Mammary epithelial cell (primary cell): ENCODE results near the gene CFAP52.

Experiments used
- CTCF ChIP-seq, 2 donors: IDR thresholded peaks in 1 of 2; conservative IDR thresholded peaks in 1 of 2; 2 replicates each; pipeline ENCODE4 v1.5.1; 2011 to 2012; ENCODE audit warnings: inconsistent platforms in 2 of 2, low read length in 2 of 2, mild to moderate bottlenecking in 2 of 2, control low read depth in 1 of 2, low read depth in 1 of 2; ENCODE audit not compliant: insufficient read depth in 1 of 2; ENCODE audit errors: extremely low read depth in 1 of 2
- EZH2 ChIP-seq: IDR thresholded peaks from 2 replicates; pipeline ENCODE4 v1.6.1; 2012; ENCODE audit warnings: low read length, inconsistent platforms, borderline replicate concordance

- TF ChIP-seq CTCF (conservative IDR thresholded peaks at IDR 0.05 in 1 of 2, IDR thresholded peaks at IDR 0.05 in 1 of 2; ENCODE audit: extremely low read depth in 1 of 2, insufficient read depth in 1 of 2, low read depth in 1 of 2, low read length in 2 of 2) (no peak), EZH2 (no peak)
These were observed 93.1 kb downstream of the CFAP52 start for GRCh38 chr17:9669551-9670008.
